ENCODE measurements around the gene UQCRC2.
A peak's percentile ranks its signal among the peaks of the same experiment; 100 is the strongest.

UQCRC2 gene

GRCh38 chr16:22004341-22004740 lies 51.2 kb downstream of the UQCRC2 start:
- DNase-seq = no peak
- no peak overlapping the region for H3K9ac ChIP-seq (ENCODE audit: low read length)
- no peak overlapping the region for H3K4me2 ChIP-seq (ENCODE audit: low read depth, low read length)
- H3K36me3 ChIP-seq (replicated peaks; ENCODE audit: insufficient read depth, low read length) = no peaks in the 10 kb centered on the region
- H4K20me1 ChIP-seq (ENCODE audit: insufficient read depth, low read length) = no peaks in the 10 kb centered on the region
- no peaks in the 10 kb centered on the region for H3K9me3 ChIP-seq (replicated peaks; ENCODE audit: insufficient read depth, low read length)
- H3K9me2 ChIP-seq (replicated peaks; ENCODE audit: insufficient read depth, low read length) = no peaks in the 10 kb centered on the region
- H3K79me2 ChIP-seq (ENCODE audit: low read length) = peaks cover 19% of the 10 kb centered on the region
- TF ChIP-seq CTCF (IDR thresholded peaks at IDR 0.05; ENCODE audit: low read length) (no peak), EZH2phosphoT487 (IDR thresholded peaks at IDR 0.05; ENCODE audit: low read length) (no peak), EZH2 (optimal IDR thresholded peaks at IDR 0.05; ENCODE audit: low read depth, low read length) (no peak)
- no peak overlapping the region for H2AFZ ChIP-seq (ENCODE audit: low read length)
- H3K27ac ChIP-seq (ENCODE audit: low read length) = no peak overlapping the region
- H3F3A ChIP-seq (ENCODE audit: insufficient read depth, low read length) = peaks cover 6% of the 10 kb centered on the region; the same call in 1 of the 2 replicates
- no peaks in the 10 kb centered on the region for H3K27me3 ChIP-seq (replicated peaks; ENCODE audit: insufficient read depth, low read length)
- no peak overlapping the region for H3K4me3 ChIP-seq (ENCODE audit: low read length)
- H3K4me1 ChIP-seq (ENCODE audit: low read length) = 0 out of 2 replicates have a peak, but pooled peaks cover 7% of the 10 kb centered on the region

GRCh38 chr16:22005746-22006145 lies 52.6 kb downstream of the UQCRC2 start:
- H3K27me3 ChIP-seq (replicated peaks; ENCODE audit: insufficient read depth, low read length) = no peaks in the 10 kb centered on the region
- no peak for DNase-seq
- H3F3A ChIP-seq (ENCODE audit: insufficient read depth, low read length) = peaks cover 6% of the 10 kb centered on the region; the same call in 1 of the 2 replicates
- no peak overlapping the region for H3K4me2 ChIP-seq (ENCODE audit: low read depth, low read length)
- TF ChIP-seq EZH2 (optimal IDR thresholded peaks at IDR 0.05; ENCODE audit: low read depth, low read length) (no peak), EZH2phosphoT487 (IDR thresholded peaks at IDR 0.05; ENCODE audit: low read length) (no peak), CTCF (IDR thresholded peaks at IDR 0.05; ENCODE audit: low read length) (no peak)
- 0 out of 2 replicates have a peak, but pooled peaks cover 7% of the 10 kb centered on the region for H3K4me1 ChIP-seq (ENCODE audit: low read length)
- H2AFZ ChIP-seq (ENCODE audit: low read length) = no peak overlapping the region
- H3K9ac ChIP-seq (ENCODE audit: low read length) = no peak overlapping the region
- H3K9me2 ChIP-seq (replicated peaks; ENCODE audit: insufficient read depth, low read length) = no peaks in the 10 kb centered on the region
- peaks cover 27% of the 10 kb centered on the region for H3K79me2 ChIP-seq (ENCODE audit: low read length)
- no peaks in the 10 kb centered on the region for H3K36me3 ChIP-seq (replicated peaks; ENCODE audit: insufficient read depth, low read length)
- H3K9me3 ChIP-seq (replicated peaks; ENCODE audit: insufficient read depth, low read length) = no peaks in the 10 kb centered on the region
- H3K4me3 ChIP-seq (ENCODE audit: low read length) = no peak overlapping the region
- no peak overlapping the region for H3K27ac ChIP-seq (ENCODE audit: low read length)
- no peaks in the 10 kb centered on the region for H4K20me1 ChIP-seq (ENCODE audit: insufficient read depth, low read length)

- Histone ChIP-seq H3K79me2 (ENCODE audit: low read length) (peaks cover 35% of the 10 kb centered on the region), H3K4me3 (ENCODE audit: low read length) (peak overlapping the region; percentile 89; the same call in 1 of the 2 replicates)
- DNase-seq = no peak
These were observed 53.5 kb downstream of the UQCRC2 start for GRCh38 chr16:22006636-22007035.

More at GRCh38 chr16:22006636-22007035, 53.5 kb downstream of the UQCRC2 start:
- H3K36me3 ChIP-seq (replicated peaks; ENCODE audit: insufficient read depth, low read length) = no peaks in the 10 kb centered on the region
- no peaks in the 10 kb centered on the region for H3K27me3 ChIP-seq (replicated peaks; ENCODE audit: insufficient read depth, low read length)
- peak overlapping the region; percentile 98; the same call in 1 of the 2 replicates for H2AFZ ChIP-seq (ENCODE audit: low read length)
- TF ChIP-seq EZH2phosphoT487 (IDR thresholded peaks at IDR 0.05; ENCODE audit: low read length) (no peak), CTCF (IDR thresholded peaks at IDR 0.05; ENCODE audit: low read length) (no peak), EZH2 (optimal IDR thresholded peaks at IDR 0.05; ENCODE audit: low read depth, low read length) (no peak)
- no peaks in the 10 kb centered on the region for H3K9me3 ChIP-seq (replicated peaks; ENCODE audit: insufficient read depth, low read length)
- H3K9me2 ChIP-seq (replicated peaks; ENCODE audit: insufficient read depth, low read length) = no peaks in the 10 kb centered on the region
- peak overlapping the region; percentile 98 for H3K4me2 ChIP-seq (ENCODE audit: low read depth, low read length)
- no peaks in the 10 kb centered on the region for H4K20me1 ChIP-seq (ENCODE audit: insufficient read depth, low read length)
- H3K27ac ChIP-seq (ENCODE audit: low read length) = no peak overlapping the region
- no peak overlapping the region for H3K9ac ChIP-seq (ENCODE audit: low read length)
- H3K4me1 ChIP-seq (ENCODE audit: low read length) = 0 out of 2 replicates have a peak, but pooled peaks cover 7% of the 10 kb centered on the region
- H3F3A ChIP-seq (ENCODE audit: insufficient read depth, low read length) = peaks cover 6% of the 10 kb centered on the region; the same call in 1 of the 2 replicates
